PFSK-1 (cell line): ENCODE results near the gene UGDH.

Experiments
- FOXP2 ChIP-seq: optimal IDR thresholded peaks from 2 replicates; pipeline ENCODE3; 2011; ENCODE audit warnings: borderline replicate concordance, control low read depth, inconsistent platforms; ENCODE audit not compliant: insufficient read depth; ENCODE audit errors: extremely low read length, extremely low read depth
- POLR2AphosphoS5 ChIP-seq: IDR thresholded peaks from 2 replicates; pipeline ENCODE4 v1.6.1; 2012; ENCODE audit warnings: low read depth, mild to moderate bottlenecking, control low read depth, low read length, moderate library complexity
- SIN3A ChIP-seq: IDR thresholded peaks from 2 replicates; pipeline ENCODE4 v1.6.1; 2012; ENCODE audit warnings: mild to moderate bottlenecking, low read length, moderate library complexity, borderline replicate concordance; ENCODE audit not compliant: insufficient read depth
- TAF1 ChIP-seq: IDR thresholded peaks from 2 replicates; pipeline ENCODE4 v1.6.1; 2012; ENCODE audit warnings: low read length, control low read depth, borderline replicate concordance; ENCODE audit not compliant: insufficient read depth
- TF ChIP-seq, protein P1 (sequence below), 2 experiments: IDR thresholded peaks; 2 replicates each; pipeline versions ENCODE4 v1.6.1 to v1.8.0; 2011 to 2012; ENCODE audit warnings: low read depth in 2 of 2, low read length in 2 of 2, control low read depth in 1 of 2, inconsistent platforms in 1 of 2, mild to moderate bottlenecking in 1 of 2, moderate library complexity in 1 of 2; ENCODE audit not compliant: insufficient read depth in 1 of 2

Gene UGDH

DNA sequence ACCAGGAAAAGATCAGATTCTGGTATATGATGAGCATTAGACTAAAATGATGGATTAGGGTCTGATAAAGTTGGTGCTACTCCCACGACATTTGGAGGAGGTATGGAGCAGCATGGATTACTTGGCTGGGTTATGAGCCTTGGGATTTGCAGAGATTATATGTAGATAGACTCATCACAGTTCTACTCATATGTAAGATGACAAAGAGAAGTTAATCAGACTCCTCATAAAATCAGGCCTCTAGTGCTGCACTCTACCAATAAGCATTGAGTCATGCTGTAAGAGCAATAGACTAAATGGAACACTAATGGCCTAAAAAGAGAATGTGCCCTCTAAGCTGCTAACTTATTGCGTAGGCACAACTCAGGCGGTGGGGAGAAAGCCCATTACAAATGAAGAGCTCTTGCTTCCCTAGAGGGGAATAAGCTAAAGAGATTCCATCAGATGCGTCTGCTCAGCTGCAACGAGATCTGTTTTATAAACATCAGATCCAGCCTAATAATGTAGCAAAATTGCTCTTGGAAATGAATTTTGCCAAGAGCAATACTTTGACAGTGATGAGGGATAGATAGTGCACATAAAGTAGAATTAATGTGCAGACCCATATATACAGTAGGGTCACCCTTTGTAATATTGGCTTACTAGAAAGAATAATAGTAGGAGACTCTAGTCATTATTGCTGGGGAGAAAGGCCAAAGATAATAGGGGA, 50.9 kb downstream of the UGDH start:
- TF ChIP-seq SIN3A, result no peak
- TF ChIP-seq, protein P1, sequence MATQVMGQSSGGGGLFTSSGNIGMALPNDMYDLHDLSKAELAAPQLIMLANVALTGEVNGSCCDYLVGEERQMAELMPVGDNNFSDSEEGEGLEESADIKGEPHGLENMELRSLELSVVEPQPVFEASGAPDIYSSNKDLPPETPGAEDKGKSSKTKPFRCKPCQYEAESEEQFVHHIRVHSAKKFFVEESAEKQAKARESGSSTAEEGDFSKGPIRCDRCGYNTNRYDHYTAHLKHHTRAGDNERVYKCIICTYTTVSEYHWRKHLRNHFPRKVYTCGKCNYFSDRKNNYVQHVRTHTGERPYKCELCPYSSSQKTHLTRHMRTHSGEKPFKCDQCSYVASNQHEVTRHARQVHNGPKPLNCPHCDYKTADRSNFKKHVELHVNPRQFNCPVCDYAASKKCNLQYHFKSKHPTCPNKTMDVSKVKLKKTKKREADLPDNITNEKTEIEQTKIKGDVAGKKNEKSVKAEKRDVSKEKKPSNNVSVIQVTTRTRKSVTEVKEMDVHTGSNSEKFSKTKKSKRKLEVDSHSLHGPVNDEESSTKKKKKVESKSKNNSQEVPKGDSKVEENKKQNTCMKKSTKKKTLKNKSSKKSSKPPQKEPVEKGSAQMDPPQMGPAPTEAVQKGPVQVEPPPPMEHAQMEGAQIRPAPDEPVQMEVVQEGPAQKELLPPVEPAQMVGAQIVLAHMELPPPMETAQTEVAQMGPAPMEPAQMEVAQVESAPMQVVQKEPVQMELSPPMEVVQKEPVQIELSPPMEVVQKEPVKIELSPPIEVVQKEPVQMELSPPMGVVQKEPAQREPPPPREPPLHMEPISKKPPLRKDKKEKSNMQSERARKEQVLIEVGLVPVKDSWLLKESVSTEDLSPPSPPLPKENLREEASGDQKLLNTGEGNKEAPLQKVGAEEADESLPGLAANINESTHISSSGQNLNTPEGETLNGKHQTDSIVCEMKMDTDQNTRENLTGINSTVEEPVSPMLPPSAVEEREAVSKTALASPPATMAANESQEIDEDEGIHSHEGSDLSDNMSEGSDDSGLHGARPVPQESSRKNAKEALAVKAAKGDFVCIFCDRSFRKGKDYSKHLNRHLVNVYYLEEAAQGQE (IDR thresholded peaks at IDR 0.05; ENCODE audit: insufficient read depth in 1 of 2, low read depth in 2 of 2, low read length in 2 of 2), result no peak
- no peak for TF ChIP-seq POLR2AphosphoS5
- no peak for TF ChIP-seq TAF1
- TF ChIP-seq FOXP2, result no peak

DNA sequence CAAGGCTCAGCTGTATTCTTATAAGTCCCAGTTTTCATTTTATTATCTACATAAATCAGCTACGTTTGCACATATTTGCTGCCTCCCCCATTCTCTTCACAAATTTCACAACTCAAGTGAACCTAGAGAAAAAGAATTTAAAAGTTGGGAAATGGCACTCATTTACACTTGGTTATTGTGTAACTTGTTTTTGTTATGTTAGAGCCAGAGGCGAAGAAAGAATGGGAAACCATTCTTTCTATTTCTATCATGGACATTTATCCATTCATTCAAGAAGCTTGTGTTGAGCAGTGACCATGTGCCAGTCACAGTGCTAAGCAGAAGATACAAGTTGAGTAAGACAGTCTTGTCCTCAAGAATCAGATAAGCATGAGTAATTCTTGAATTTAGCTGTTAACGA, 54.8 kb downstream of the UGDH start:
- TF ChIP-seq POLR2AphosphoS5 (no peak), TAF1 (no peak), SIN3A (no peak), FOXP2 (no peak)
- TF ChIP-seq, protein P1 (IDR thresholded peaks at IDR 0.05; ENCODE audit: insufficient read depth in 1 of 2, low read depth in 2 of 2, low read length in 2 of 2), result no peak

DNA sequence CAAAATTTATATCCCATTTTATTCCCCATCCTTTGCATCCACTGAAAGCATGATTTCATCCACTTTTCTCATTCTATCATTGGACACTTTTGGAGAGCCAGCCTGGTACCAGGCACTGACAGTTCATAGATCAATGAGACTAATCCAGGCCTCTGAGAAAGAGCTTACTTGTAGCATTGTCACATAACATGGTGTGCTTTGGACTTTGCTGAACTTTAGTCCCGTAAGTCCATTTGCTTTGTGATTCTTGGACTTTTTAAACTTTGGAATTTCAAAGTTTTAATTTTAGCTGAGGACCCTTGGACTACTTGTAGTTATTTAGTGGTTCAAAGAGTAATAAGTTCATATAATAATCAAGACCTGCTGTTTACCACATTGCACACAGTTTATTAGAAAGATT, 56.8 kb downstream of the UGDH start:
- TF ChIP-seq, protein P1 (IDR thresholded peaks at IDR 0.05; ENCODE audit: insufficient read depth in 1 of 2, low read depth in 2 of 2, low read length in 2 of 2), result no peak
- TF ChIP-seq POLR2AphosphoS5 (no peak), FOXP2 (no peak), SIN3A (no peak), TAF1 (no peak)

DNA sequence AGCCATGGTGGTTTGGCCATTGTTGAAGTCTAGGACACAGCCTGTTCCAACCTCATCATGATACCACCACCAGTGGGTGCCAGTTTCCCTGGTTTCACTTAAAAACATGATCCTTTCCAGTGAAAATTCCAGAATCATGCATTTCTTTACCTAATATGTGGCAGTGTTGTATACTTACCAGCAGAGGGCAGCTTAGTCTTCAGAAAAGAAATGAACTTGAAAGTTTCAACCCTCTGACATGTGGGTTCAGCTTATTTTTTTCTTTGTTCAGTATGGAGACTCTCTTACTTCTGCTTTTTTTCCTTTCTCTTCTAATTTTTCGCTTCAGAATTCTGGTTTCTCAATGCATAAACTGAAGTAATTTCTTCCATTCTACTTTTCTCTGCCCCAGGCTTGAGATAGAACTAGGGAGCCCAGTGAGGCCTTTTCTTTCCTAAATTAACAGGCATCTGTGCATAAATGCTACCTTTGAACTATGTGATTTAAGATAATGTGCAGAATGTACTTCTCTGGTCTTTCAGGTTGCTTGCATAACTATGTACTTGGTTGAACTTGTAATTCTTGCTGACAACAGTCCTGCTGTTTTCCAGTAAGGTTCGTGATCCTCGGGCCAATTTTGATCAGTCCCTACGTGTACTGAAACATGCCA, 57.7 kb downstream of the UGDH start:
- no peak for TF ChIP-seq POLR2AphosphoS5
- no peak for TF ChIP-seq SIN3A
- no peak for TF ChIP-seq TAF1
- TF ChIP-seq, protein P1 (IDR thresholded peaks at IDR 0.05; ENCODE audit: insufficient read depth in 1 of 2, low read depth in 2 of 2, low read length in 2 of 2), result no peak
- TF ChIP-seq FOXP2, result no peak

DNA sequence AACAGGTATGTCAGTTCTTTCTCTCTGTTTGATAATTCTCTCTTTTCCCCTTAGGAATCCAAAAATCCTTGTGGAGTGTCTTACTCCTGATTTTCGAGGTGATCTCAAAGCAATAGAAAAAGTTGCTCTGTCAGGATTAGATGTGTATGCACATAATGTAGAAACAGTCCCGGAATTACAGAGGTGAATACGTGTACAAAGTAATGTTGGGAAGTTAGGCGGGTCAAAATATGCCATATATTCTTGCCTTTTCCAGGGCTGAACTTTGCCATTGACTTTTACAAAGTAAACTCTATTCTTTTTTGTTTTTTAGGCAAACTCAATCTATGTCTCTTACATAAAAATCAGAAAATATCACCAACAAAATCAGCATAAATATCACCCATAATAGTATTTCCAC, 59.8 kb downstream of the UGDH start:
- TF ChIP-seq POLR2AphosphoS5 (no peak), TAF1 (no peak), SIN3A (no peak), FOXP2 (no peak)
- TF ChIP-seq, protein P1 (IDR thresholded peaks at IDR 0.05; ENCODE audit: insufficient read depth in 1 of 2, low read depth in 2 of 2, low read length in 2 of 2), result no peak
